Measurements from ENCODE around the gene TMEM87B.

Gene TMEM87B

GRCh38 chr2:112054847-112055729, at the start of gene TMEM87B:
TMEM87B (plus strand) TSS chr2:112055269; CDS start chr2:112055592, 323 bp downstream.
- H3K4me3 ChIP-seq (ENCODE audit: low read depth, low read length) = peak within 1 kb of the TSS; percentile 88
- DNase-seq (ENCODE audit: low read depth) = peak; percentile 92

DNA sequence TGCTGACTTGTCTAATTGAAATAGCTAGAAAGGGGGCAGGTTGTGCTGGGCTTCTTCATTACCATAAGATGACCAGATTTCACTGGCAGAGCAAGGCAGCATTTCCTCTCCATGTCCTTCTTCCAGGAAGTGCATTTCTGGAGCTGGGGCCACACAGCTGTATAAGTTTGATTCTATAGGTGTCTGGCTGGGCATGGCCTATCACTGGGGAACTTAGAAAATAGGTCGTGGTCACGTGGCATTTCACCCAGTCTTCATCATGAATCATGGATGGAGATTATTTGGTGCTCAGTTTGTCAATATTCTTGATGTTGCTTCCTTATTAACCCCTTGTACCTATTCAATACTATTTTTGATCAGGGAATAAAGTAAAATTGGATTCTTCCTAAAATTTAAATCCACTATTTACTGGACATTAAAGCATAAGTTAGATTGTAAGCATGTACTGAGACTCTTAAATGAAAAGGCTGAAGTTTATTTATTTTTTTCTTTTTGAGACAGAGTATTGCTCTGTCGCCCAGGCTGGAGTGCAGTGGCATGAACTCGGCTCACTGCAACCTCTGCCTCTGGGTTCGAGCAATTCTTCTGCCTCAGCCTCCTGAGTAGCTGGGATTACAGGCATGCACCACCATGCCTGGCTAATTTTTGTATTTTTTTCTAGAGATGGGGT, 49.5 kb upstream of the TMEM87B start:
- no peak for DNase-seq (ENCODE audit: low read depth)
- no peak overlapping the region for H3K4me3 ChIP-seq (ENCODE audit: low read depth, low read length)

- peak; percentile 15 for DNase-seq (ENCODE audit: low read depth)
- H3K4me3 ChIP-seq (ENCODE audit: low read depth, low read length) = no peak overlapping the region
These were observed 49.0 kb upstream of the TMEM87B start for GRCh38 chr2:112006076-112006410.

GRCh38 chr2:112007493-112007892, 47.6 kb upstream of the TMEM87B start:
- no peak overlapping the region for H3K4me3 ChIP-seq (ENCODE audit: low read depth, low read length)
- DNase-seq (ENCODE audit: low read depth) = no peak

DNA sequence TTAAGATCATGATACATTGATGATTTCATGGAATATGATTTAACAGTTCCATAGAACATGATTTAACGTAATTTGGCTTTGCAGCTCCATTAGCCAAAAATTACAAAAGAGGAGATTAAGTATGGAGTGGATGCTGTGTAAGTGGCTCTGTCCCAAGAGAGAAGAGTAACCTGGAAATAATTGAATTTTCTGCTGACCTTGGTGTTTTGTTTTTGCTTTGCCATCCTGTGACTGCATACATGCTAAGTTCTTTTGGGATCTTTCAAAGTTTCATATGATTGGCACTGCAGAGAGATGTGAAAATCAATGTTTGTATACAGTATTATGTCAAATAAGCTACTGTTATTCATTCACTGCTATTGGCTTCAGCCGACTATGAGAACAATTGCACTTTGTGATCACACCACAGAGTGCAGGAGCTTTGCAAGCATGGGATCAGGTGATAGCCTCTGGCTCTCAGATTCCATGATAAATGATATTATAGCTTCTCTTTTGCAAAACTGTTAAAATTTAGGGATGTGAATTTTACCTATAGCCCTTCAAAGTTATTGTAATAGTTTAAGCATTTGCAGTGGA, 46.1 kb upstream of the TMEM87B start:
- DNase-seq (ENCODE audit: low read depth) = no peak
- H3K4me3 ChIP-seq (ENCODE audit: low read depth, low read length) = no peak overlapping the region

- no peak for DNase-seq (ENCODE audit: low read depth)
These were observed 44.3 kb upstream of the TMEM87B start for GRCh38 chr2:112010751-112011150.

GRCh38 chr2:112012556-112012955, 42.5 kb upstream of the TMEM87B start:
- no peak overlapping the region for H3K4me3 ChIP-seq (ENCODE audit: low read depth, low read length)
- DNase-seq (ENCODE audit: low read depth) = no peak

More at GRCh38 chr2:112010751-112011150, 44.3 kb upstream of the TMEM87B start:
- no peak overlapping the region for H3K4me3 ChIP-seq (ENCODE audit: low read depth, low read length)

DNA sequence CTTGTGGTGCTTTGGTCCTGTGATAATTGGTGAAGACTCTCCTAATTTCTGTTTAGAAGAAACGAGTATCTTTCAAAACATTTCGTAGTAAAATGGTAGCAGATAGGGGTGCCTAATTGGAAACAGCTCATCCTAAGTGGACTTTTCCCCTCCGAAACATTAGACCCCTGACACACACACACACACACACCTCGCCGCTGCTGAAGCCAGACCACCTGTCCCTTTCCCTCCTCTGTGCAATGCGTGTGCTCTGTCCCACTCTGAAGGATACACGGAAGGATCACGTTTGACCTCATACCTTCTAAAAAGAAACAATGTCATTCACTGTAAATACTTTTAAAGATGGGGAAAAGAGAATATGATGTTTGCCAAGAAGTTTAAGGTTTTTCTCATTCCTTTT, 36.2 kb upstream of the TMEM87B start:
- H3K4me3 ChIP-seq (ENCODE audit: low read depth, low read length) = no peak overlapping the region
- DNase-seq (ENCODE audit: low read depth) = no peak

DNA sequence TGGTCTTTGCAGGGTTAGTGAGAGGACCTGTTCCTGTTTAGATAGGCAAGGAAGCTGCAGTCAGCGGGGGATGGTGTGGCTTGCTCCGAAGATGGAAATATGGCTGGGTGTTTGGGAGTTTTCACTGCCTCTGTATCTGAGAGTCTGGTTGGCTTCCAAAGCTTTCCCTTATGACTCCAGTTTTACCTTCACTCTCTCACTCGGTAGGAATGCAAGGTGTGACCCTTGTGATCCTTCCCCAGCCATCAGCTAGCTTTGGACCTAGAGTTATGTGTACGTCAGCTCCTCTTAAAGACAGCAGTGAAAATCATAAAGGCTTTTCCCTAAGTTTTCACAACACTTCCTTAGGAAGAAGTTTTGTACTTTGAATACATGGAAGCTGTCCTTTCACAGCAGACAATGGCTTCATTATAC, 35.5 kb upstream of the TMEM87B start:
- no peak for DNase-seq (ENCODE audit: low read depth)

GRCh38 chr2:112020561-112020960, 34.5 kb upstream of the TMEM87B start:
- DNase-seq (ENCODE audit: low read depth) = no peak
- no peak overlapping the region for H3K4me3 ChIP-seq (ENCODE audit: low read depth, low read length)

More for the DNA sequence above, 35.5 kb upstream of the TMEM87B start:
- no peak overlapping the region for H3K4me3 ChIP-seq (ENCODE audit: low read depth, low read length)

GRCh38 chr2:112021290-112021689, 33.8 kb upstream of the TMEM87B start:
- H3K4me3 ChIP-seq (ENCODE audit: low read depth, low read length) = no peak overlapping the region
- no peak for DNase-seq (ENCODE audit: low read depth)

GRCh38 chr2:112021781-112022231, 33.3 kb upstream of the TMEM87B start:
- DNase-seq (ENCODE audit: low read depth) = no peak
- H3K4me3 ChIP-seq (ENCODE audit: low read depth, low read length) = no peak overlapping the region

DNA sequence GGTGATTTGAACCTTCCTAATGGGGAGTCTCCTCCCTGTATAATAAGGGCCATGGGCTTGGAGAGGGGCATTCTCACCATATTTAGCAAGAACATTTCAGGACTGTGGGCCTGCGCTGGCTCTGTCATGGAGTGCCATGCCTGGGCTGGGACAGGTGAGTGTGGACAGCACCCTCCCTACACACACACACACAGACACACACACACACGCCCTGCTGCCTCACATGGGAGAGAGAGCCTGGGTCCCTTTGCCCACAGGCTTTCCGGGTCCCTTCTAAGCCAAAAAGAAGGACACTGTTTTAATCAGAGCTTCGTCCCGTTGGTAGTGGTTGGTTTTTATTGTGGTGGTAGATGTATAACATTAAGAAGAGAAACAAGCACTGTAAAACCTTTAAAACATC, 31.4 kb upstream of the TMEM87B start:
- H3K4me3 ChIP-seq (ENCODE audit: low read depth, low read length) = no peak overlapping the region
- no peak for DNase-seq (ENCODE audit: low read depth)

- no peak for DNase-seq (ENCODE audit: low read depth)
- H3K4me3 ChIP-seq (ENCODE audit: low read depth, low read length) = no peak overlapping the region
These were observed 30.8 kb upstream of the TMEM87B start for GRCh38 chr2:112024231-112024630.

GRCh38 chr2:112024896-112025491, 30.1 kb upstream of the TMEM87B start:
- H3K4me3 ChIP-seq (ENCODE audit: low read depth, low read length) = no peak overlapping the region
- no peak for DNase-seq (ENCODE audit: low read depth)

DNA sequence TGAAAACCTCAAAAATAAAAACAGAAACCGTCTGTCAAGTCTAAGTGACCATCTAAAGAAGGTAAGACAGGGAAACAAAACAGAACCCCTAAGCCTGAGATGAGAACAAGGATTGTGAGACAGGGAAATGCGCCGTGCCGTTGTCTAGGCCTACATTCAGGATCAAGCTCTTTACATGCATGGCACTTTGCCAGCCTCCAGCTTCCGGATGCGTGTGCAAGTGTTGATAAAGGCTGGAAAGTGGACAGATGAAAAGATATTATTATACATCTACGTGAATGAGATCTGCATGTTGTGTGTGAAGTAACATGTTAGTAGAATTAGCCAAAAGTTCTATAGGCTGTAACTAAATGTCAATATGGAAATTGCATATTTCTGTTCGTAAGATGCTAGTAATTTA, 28.6 kb upstream of the TMEM87B start:
- no peak for DNase-seq (ENCODE audit: low read depth)

GRCh38 chr2:112027767-112028166, 27.3 kb upstream of the TMEM87B start:
- H3K4me3 ChIP-seq (ENCODE audit: low read depth, low read length) = no peak overlapping the region
- DNase-seq (ENCODE audit: low read depth) = no peak

More for the DNA sequence above, 28.6 kb upstream of the TMEM87B start:
- H3K4me3 ChIP-seq (ENCODE audit: low read depth, low read length) = no peak overlapping the region

DNA sequence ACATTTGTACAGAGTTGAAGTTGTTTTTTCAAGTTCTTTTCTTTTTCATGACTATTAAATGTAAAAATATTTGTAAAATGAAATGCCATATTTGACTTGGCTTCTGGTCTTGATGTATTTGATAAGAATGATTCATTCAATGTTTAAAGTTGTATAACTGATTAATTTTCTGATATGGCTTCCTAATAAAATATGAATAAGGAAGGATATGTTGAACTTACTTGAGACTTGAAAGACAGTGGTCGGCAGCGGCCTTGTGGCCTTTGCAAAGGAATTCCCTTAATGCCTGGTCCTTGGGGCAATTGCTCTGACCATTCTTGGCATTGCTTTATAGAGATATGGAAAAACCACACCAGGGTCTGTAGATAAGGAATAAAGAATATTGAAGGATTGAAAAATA, 25.9 kb upstream of the TMEM87B start:
- H3K4me3 ChIP-seq (ENCODE audit: low read depth, low read length) = no peak overlapping the region
- no peak for DNase-seq (ENCODE audit: low read depth)

DNA sequence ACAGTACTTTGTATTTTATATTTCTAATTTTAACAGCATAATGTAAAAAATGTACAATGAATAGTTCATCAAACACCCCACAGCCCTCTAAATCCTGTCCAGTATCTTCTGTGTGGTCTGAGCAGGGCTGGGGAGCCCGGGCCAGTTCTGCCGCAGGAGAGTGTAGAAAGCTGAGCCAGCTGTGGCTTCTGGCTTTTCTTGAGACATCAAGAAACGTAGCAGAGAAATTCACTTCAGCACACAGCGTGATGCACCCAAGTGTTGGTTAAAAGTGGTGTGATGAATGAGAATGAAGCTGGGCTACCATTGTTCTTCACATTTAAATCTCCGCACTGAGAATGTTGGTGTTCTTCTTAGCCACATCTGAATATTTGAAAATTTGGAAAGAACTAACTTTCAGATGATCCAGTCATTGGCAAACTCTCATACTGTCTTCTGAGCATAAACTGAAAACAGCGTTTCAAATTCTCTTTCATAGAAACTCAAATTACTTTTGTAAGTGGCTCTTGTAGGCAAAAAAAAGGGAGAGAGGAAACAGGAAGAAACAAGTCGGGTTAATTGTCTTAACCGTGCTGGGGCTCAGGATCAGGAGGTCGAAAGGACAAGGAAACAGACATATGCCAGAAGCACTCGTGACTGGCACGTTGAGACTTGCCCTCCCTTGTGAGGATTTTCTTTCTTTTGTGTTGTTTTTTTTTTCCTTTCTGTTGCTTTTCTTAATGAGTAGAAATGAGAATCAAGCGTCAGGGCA, 23.4 kb upstream of the TMEM87B start:
- no peak overlapping the region for H3K4me3 ChIP-seq (ENCODE audit: low read depth, low read length)
- no peak for DNase-seq (ENCODE audit: low read depth)
